ENCODE measurements around the gene TMEM54. TPM values are rescaled to one million over a fixed set of nuclear protein-coding genes. Genes with fewer than 3 reads are reported as not detected.

TMEM54 gene
- total RNA-seq, 2 donors from 2014 or later: 1.4 to 2.0 TPM

DNA sequence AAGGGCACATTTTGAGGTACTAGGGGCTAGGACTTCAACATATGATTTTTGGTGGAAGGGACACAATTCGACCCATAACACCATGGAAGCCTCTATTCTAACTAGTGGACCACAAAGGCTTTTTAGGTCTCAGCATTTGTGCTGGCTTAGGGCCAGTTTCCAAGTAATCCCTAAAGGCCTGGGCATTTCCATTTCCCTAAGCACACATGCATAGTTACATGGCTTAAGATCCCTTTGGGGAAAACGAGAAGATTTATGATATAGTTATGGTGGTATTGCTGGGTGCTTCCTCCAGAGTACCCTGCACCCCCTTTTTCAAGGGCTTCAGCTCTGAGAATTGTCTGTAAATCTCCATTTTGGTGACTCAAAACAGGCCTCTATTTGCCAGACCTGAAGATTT lies 28.2 kb upstream of the TMEM54 start:
- Mint-ChIP-seq H3K4me1 (ENCODE audit: low read depth) (peaks cover 18% of the 10 kb centered on the region), H3K27me3 (ENCODE audit: low read depth) (peaks cover 29% of the 10 kb centered on the region), H3K9me3 (peaks cover 0 to 2% of the 10 kb centered on the region in 2 donors), H3K4me3 (no peak overlapping the region), H3K27ac (no peak overlapping the region), H3K36me3 (ENCODE audit: insufficient read depth in 2 of 2) (peaks cover 0 to 2% of the 10 kb centered on the region in 2 donors)
- DNase-seq (no peak), ATAC-seq (replicated peaks in 1 of 2) (no peak)

DNA sequence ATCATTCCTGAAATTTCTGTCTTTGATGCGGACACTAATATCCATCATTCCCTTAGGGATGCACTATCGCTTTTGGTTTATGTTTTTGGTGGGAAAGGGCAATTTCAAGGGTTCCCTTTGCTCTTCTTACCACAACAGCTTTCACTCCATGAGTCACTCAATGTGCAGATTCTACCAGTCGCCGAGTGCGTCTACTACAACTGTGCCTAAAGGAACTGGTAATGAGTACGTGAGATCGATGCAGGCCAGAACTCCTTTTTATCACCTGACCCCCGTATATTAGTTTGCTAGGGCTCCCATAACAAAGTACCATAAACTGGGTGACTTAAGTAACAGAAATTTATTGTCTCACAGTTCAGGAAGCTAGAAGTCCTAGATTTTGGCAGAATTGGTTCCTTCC lies 27.5 kb upstream of the TMEM54 start:
- Mint-ChIP-seq H3K4me1 (ENCODE audit: low read depth) (peaks cover 19% of the 10 kb centered on the region), H3K9me3 (peaks cover 0 to 2% of the 10 kb centered on the region in 2 donors), H3K27ac (no peak overlapping the region), H3K27me3 (ENCODE audit: low read depth) (peaks cover 36% of the 10 kb centered on the region), H3K36me3 (ENCODE audit: insufficient read depth in 2 of 2) (peaks cover under 1 to 2% of the 10 kb centered on the region in 2 donors), H3K4me3 (no peak overlapping the region)
- ATAC-seq (replicated peaks in 1 of 2) (no peak), DNase-seq (no peak)

DNA sequence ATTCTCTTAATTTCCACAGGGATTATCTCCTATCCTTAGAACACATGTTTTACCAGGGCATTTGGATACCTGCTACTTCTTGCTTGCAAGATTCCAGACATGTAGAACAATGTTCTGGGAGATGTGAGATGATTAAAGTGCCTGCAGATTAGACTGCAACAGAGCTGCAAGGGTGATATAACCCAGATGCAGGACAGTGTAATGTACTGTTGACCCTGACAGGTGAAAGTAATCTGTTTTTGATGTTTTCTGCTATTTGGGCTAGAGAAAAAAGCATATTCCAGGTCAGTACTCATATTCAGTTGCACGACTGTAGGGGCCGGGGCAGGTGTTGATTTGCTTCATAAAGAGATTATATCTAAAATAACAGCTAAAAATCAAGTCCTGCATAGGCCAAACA lies 27.1 kb upstream of the TMEM54 start:
- Mint-ChIP-seq H3K4me1 (ENCODE audit: low read depth) (peaks cover 19% of the 10 kb centered on the region), H3K27ac (no peak overlapping the region), H3K9me3 (peaks cover 0 to 2% of the 10 kb centered on the region in 2 donors), H3K36me3 (ENCODE audit: insufficient read depth in 2 of 2) (peaks cover 2 to 3% of the 10 kb centered on the region in 2 donors), H3K27me3 (ENCODE audit: low read depth) (peaks cover 40% of the 10 kb centered on the region), H3K4me3 (no peak overlapping the region)
- ATAC-seq (replicated peaks in 1 of 2) (no peak), DNase-seq (no peak)

DNA sequence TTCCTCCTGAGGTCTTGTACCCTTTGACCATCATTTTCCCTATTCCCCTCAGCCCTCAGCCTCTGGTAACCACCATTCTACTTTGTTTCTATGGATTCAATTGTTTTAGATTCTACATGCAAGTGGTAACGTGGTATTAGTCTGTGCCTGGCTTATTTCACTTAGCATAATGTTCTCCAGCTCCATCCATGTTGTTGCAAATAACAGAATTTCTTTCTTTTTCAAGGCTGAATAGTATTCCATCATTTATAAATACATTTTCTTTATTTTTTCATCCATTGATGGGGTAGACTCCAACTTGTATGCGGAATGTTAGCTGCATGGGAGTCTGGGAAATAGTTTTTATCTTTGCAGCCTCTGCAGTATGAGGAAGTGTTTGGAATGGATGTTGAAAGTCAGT lies 26.3 kb upstream of the TMEM54 start:
- peaks cover 19% of the 10 kb centered on the region for H3K4me1 Mint-ChIP-seq (ENCODE audit: low read depth)
- H3K27me3 Mint-ChIP-seq (ENCODE audit: low read depth): peaks cover 49% of the 10 kb centered on the region
- no peak for DNase-seq
- peaks cover 0 to 2% of the 10 kb centered on the region in 2 donors for H3K9me3 Mint-ChIP-seq
- peaks cover 3 to 4% of the 10 kb centered on the region in 2 donors for H3K36me3 Mint-ChIP-seq (ENCODE audit: insufficient read depth in 2 of 2)
- H3K27ac Mint-ChIP-seq: peak overlapping the region; percentile 20
- no peak for ATAC-seq (replicated peaks in 1 of 2)
- H3K4me3 Mint-ChIP-seq: no peak overlapping the region

DNA sequence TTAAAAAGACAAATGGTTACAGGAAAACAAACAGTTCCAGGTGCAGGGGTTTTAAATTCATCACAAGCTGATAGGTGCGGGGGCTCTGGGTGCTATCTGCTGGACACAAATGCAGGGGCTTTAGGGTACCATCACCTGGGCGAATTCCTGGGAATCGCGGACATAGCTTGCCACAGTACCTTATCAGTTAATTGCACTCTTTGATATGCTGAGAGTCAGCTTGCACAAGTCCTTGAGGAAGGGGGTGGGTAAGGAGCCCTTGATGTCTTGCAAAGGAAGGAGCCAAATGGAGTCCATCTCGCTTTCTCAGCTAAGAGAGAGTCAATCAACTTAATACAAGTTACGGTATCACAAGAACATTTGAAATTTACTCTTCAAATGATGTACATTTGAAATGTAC lies 25.4 kb upstream of the TMEM54 start:
- no peak overlapping the region for H3K4me3 Mint-ChIP-seq

DNA sequence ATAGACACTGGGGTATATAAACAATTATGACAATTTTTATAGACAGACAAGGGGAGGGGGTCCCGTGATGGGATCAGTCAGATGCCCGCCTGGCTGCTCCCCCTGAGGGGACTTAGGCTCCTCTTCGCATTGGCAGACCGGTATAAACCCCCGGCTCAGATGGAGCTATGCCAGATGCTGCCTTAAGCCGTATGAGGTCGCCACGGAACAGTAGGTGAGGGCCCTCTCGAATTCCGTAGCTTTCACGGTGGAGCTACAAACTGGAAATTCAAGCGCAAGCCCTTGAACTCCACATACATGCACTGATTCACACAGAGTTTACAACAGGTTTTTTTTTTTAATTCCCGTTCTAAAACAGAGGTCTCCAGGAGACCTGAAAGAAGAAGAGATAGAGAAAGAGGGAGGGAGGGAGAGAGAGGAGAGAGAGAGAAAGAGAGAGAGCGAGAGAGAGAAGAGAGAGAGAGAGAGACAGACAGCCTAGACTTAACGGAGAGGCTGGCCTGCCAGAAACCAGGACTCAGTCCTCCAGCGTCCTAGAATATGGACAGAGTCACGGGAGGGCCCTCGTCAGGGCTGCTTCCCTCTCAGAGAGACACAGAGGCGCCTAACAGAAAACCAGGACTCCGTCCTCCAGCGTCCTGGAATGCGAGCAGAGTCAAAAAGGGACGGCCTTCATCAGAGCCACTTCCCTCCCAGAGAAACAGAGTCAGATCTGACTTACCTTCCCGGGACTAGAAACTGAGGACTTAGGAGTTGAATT lies 24.4 kb upstream of the TMEM54 start:
- Mint-ChIP-seq H3K27ac (peak overlapping the region; percentile 68), H3K4me1 (ENCODE audit: low read depth) (peaks cover 19% of the 10 kb centered on the region), H3K4me3 (peak overlapping the region; percentile 66 to 77), H3K9me3 (peaks cover 0 to 2% of the 10 kb centered on the region in 2 donors), H3K36me3 (ENCODE audit: insufficient read depth in 2 of 2) (peaks cover 3 to 4% of the 10 kb centered on the region in 2 donors), H3K27me3 (ENCODE audit: low read depth) (peaks cover 61% of the 10 kb centered on the region)
- ATAC-seq (replicated peaks in 1 of 2) (peak; percentile 58 to 63), DNase-seq (peak; percentile 20 to 39)

More for the DNA sequence above, 25.4 kb upstream of the TMEM54 start:
- Mint-ChIP-seq H3K4me1 (ENCODE audit: low read depth) (peaks cover 19% of the 10 kb centered on the region), H3K27me3 (ENCODE audit: low read depth) (peaks cover 54% of the 10 kb centered on the region), H3K27ac (peak overlapping the region; percentile 23), H3K36me3 (ENCODE audit: insufficient read depth in 2 of 2) (peaks cover 3 to 4% of the 10 kb centered on the region in 2 donors), H3K9me3 (peaks cover 0 to 2% of the 10 kb centered on the region in 2 donors)
- DNase-seq (no peak), ATAC-seq (replicated peaks in 1 of 2) (no peak)

DNA sequence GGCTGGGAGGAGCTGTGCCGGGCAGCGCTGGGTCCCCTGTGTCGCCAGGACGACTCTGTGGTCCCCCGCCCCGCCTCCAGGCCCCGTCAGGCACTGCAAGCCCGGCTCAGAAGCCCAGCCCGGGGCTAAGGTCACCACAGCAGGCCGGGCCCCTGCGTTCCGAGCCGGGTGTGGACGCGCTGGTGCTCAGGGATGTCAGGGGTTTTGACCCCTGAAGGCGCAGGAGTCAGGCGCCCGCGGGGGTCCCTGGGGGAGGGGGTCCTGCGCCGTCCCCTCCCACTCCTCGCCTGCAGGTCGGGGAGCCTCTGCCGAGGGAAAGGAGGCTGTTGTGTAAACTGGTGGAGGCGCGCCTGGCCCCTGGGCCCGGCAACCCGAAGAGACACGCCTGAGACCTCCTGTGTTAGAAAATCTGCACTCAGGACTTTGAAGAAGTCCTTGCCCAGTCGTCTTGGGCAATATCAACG lies 23.7 kb upstream of the TMEM54 start:
- Mint-ChIP-seq H3K27ac (no peak overlapping the region), H3K4me3 (peak overlapping the region; percentile 66 to 77), H3K9me3 (peaks cover 0 to 2% of the 10 kb centered on the region in 2 donors), H3K36me3 (ENCODE audit: insufficient read depth in 2 of 2) (peaks cover 3 to 4% of the 10 kb centered on the region in 2 donors), H3K4me1 (ENCODE audit: low read depth) (peaks cover 26% of the 10 kb centered on the region), H3K27me3 (ENCODE audit: low read depth) (peaks cover 68% of the 10 kb centered on the region)
- ATAC-seq (replicated peaks in 1 of 2): peak; percentile 59 to 63
- DNase-seq: peak; percentile 39 to 42

DNA sequence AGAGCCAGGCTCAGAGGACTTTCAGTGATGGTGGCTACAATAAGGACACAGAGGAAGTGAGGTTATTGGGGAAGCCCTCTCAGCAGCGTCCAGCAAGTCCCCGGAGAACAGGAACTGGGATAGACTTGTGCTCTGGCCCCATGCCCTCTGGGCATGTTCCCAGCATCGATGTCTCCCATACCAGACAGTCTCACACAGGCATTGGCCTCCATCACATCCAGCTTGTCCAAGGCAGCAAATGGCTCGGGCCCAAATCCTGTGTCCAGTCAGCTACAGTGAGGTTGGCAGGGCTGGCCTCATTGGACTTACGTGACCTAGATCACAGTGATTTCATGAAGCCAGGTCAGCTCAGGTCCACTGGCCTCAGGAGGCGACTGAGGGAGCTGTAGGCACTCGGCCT lies 19.6 kb upstream of the TMEM54 start:
- H3K36me3 Mint-ChIP-seq (ENCODE audit: insufficient read depth in 2 of 2): peaks cover 2 to 3% of the 10 kb centered on the region in 2 donors
- H3K4me1 Mint-ChIP-seq (ENCODE audit: low read depth): peaks cover 34% of the 10 kb centered on the region
- no peak for DNase-seq
- no peak overlapping the region for H3K4me3 Mint-ChIP-seq
- H3K27ac Mint-ChIP-seq: no peak overlapping the region
- no peaks in the 10 kb centered on the region for H3K9me3 Mint-ChIP-seq
- no peak for ATAC-seq (replicated peaks in 1 of 2)
- peaks cover 67% of the 10 kb centered on the region for H3K27me3 Mint-ChIP-seq (ENCODE audit: low read depth)

DNA sequence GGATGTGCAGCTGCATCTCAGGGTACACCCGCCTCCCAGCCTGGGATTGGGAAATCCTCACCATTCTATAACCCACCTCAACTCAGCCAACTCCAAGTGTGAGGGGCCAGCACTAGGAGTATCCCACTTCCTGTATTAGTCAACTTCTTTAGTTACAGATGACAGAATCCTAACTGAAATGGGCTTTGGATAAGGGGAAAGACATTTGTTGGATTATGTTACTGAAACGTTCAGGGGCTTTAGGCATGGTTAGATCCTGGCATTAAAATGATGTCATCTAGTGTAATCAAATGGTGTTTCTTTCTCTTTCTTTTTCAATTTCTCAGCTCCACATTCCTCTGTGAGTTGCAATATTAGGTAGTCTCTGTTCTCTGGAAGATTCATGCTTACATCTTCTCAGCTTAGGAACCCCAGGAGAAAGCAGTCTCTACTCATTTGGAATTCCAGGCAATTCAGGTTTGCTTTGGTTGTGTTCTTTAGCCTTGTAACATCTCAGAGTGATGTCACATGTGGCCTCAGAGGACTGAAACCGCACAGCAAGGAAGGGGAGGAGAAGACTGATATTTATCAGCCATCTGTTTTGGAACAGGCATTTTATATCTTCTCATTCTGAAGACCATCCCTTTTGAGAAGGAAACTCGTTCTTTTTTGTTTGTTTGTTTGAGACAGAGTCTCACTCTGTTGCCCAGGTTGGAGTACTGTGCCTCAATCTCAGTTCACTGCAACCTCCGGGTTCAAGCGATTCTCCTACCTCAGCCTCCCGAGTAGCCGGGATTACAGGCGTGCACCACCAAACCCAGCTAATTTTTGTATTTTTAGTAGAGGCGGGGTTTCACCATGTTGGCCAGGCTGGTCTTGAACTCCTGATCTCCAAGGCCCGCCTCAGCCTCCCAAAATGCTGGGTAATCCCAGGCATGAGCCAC lies 18.9 kb upstream of the TMEM54 start:
- H3K4me3 Mint-ChIP-seq: peak overlapping the region in 1 of 2 donors; percentile 59
- H3K27ac Mint-ChIP-seq: peak overlapping the region; percentile 54
- peaks cover 2 to 3% of the 10 kb centered on the region in 2 donors for H3K36me3 Mint-ChIP-seq (ENCODE audit: insufficient read depth in 2 of 2)
- ATAC-seq (replicated peaks in 1 of 2) (peak in 1 of 2 donors; percentile 27), DNase-seq (no peak)
- H3K4me1 Mint-ChIP-seq (ENCODE audit: low read depth): peaks cover 26% of the 10 kb centered on the region
- H3K9me3 Mint-ChIP-seq: no peaks in the 10 kb centered on the region
- H3K27me3 Mint-ChIP-seq (ENCODE audit: low read depth): peaks cover 60% of the 10 kb centered on the region

DNA sequence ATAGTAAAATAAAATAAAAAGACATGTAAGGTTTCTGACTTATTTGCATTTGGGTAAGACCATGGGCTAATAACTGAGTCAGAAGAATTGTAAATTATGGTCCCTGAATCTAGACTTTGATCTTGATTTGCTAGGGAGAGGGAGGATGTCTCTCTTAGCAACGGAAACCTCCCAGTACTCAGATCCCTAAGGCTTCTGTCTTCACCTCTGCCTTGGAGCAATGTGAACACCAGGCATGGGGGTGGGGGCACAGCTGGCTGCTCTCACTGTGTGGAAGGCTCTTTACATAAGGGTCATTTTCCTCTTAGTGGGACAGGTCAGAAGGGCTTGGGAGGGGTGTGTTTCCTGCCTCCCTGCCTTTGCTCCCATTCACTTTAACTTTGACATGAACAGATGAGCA lies 17.0 kb upstream of the TMEM54 start:
- Mint-ChIP-seq H3K27me3 (ENCODE audit: low read depth) (peaks cover 41% of the 10 kb centered on the region), H3K27ac (no peak overlapping the region), H3K36me3 (ENCODE audit: insufficient read depth in 2 of 2) (peaks cover 0 to 2% of the 10 kb centered on the region in 2 donors), H3K9me3 (no peaks in the 10 kb centered on the region), H3K4me3 (no peak overlapping the region), H3K4me1 (ENCODE audit: low read depth) (peaks cover 20% of the 10 kb centered on the region)
- ATAC-seq (replicated peaks in 1 of 2): no peak
- DNase-seq: no peak

DNA sequence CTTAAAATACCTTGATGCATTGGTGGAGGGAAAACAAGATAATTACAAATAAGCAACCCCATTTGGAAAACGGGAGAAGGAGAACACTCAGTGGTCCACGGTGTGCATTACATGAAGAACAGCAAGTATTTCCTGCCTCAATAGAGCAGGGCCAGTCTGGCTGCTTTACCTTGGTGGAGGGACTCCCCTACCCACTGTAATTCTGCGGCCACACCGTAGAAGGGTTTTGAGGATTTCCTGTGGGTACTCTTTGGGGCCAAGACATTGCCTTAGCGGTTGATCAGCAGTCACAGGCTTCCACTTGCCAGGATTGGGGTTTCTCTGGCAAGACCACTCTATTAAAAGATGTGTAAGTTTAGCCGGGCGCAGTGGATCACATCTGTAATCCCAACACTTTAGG lies 16.3 kb upstream of the TMEM54 start:
- peaks cover 20% of the 10 kb centered on the region for H3K4me1 Mint-ChIP-seq (ENCODE audit: low read depth)
- H3K36me3 Mint-ChIP-seq (ENCODE audit: insufficient read depth in 2 of 2): no peaks in the 10 kb centered on the region
- H3K27ac Mint-ChIP-seq: no peak overlapping the region
- DNase-seq (peak; percentile 23 to 29), ATAC-seq (replicated peaks in 1 of 2) (peak; percentile 67 to 69)
- no peak overlapping the region for H3K4me3 Mint-ChIP-seq
- H3K9me3 Mint-ChIP-seq: no peaks in the 10 kb centered on the region
- peaks cover 34% of the 10 kb centered on the region for H3K27me3 Mint-ChIP-seq (ENCODE audit: low read depth)

DNA sequence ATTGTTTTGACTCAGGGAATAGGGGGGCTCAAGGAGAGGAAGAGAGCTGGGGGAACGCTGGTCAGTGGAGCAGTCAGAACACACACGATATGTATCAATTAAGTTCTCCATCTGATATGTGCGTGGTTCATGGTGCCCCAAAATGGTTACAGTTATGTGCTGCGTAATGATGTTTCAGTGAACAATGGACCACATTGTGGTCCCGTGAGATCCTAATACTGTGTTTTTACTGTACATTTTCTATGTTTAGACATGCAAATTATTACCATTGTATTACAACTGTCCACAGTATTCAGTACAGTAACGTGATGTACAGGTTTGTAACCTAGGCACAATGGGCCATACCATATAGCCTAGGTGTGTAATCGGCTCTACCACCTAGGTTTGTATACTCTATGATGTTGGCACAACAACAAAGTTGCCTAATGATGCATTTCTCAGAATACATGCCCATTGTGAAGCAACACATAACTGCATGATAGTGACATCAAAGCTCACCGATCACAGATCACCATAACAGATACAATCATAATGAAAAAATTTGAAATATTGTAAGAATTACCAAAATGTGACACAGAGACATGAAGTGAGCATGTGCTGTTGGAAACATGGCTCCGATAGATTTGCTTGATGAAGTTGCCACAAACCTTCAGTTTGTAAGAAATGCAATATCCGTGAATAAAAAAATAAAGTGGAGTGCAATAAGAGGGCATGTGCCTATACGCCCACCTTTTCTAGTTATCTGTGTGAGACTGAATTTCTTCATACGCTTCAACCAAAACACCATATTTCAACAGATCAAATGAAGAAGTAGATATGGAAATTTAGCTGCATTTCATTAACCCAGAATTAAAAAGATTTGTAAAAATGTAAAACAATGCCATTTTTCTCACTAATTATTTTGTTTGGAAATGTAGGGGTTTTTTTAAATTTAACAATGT lies 14.8 kb upstream of the TMEM54 start:
- DNase-seq: no peak
- no peaks in the 10 kb centered on the region for H3K36me3 Mint-ChIP-seq (ENCODE audit: insufficient read depth in 2 of 2)

More for the DNA sequence above, 14.8 kb upstream of the TMEM54 start:
- no peak for ATAC-seq (replicated peaks in 1 of 2)
- no peak overlapping the region for H3K4me3 Mint-ChIP-seq
- H3K27ac Mint-ChIP-seq: no peak overlapping the region
- no peaks in the 10 kb centered on the region for H3K9me3 Mint-ChIP-seq
- peaks cover 23% of the 10 kb centered on the region for H3K27me3 Mint-ChIP-seq (ENCODE audit: low read depth)
- peaks cover 20% of the 10 kb centered on the region for H3K4me1 Mint-ChIP-seq (ENCODE audit: low read depth)

Measured in activated T-cell treated with anti-CD3 and anti-CD28 coated beads, Interleukin-2, amount 50 U/mL, for 72 hours (primary cell).